Stomach (tissue), 9 donors: Measurements from ENCODE around the gene HUNK. TPM values are rescaled to one million over a fixed set of nuclear protein-coding genes. Genes with fewer than 3 reads are reported as not detected.
"Not testable (repeated sequence)": the region's sequence is repeated elsewhere in the genome, so short reads cannot be mapped to it uniquely, and the experiment has no call there.

Source experiments
- DNase-seq, 2 donors: peaks; one replicate each; pipeline versions ENCODE4 v3.0.0 to v3.0.0-alpha.2; 2013 to 2019
- H3K27ac ChIP-seq, 5 donors: fragments of 200-600 bp in 4 of 5; sonication (generic) in 4 of 5; one replicate each; pipeline ENCODE4 v1.5.1; 2013 to 2019; ENCODE audit warnings: mild to moderate bottlenecking in 1 of 5, moderate library complexity in 1 of 5
- H3K27me3 ChIP-seq, 3 donors: fragments of 200-600 bp; sonication (generic); one replicate each; pipeline ENCODE4 v1.5.1; 2017 to 2019; ENCODE audit warnings: mixed run types in 1 of 3
- H3K36me3 ChIP-seq, 4 donors: fragments of 200-600 bp; sonication (generic); 1 replicate in 3 of 4; 2 replicates in 1 of 4; pipeline ENCODE4 v1.5.1; 2016 to 2019
- H3K4me1 ChIP-seq, 4 donors: fragments of 200-600 bp; sonication (generic); one replicate each; pipeline ENCODE4 v1.5.1; 2016 to 2019
- H3K4me3 ChIP-seq, 4 donors: fragments of 200-600 bp; sonication (generic) in 3 of 4; one replicate each; pipeline ENCODE4 v1.5.1; 2016 to 2019; ENCODE audit warnings: mild to moderate bottlenecking in 1 of 4
- H3K9me3 ChIP-seq, 4 donors: fragments of 200-600 bp; sonication (generic); one replicate each; pipeline ENCODE4 v1.5.1; 2016 to 2019
- CTCF ChIP-seq, 7 experiments: fragments of 450-650 bp in 4 of 7; fragments of 200-600 bp in 3 of 7; sonication (generic) in 3 of 7; IDR thresholded peaks; one replicate each; pipeline ENCODE4 v1.5.1; 2016 to 2019; ENCODE audit warnings: antibody characterized with exemption in 7 of 7, control low read depth in 2 of 7, mild to moderate bottlenecking in 1 of 7
- EP300 ChIP-seq: sonication (generic); formaldehyde crosslinking; IDR thresholded peaks from one replicate; pipeline ENCODE4 v1.6.1; 2017; ENCODE audit warnings: antibody characterized with exemption
- POLR2A ChIP-seq, 4 donors: fragments of 450-650 bp; IDR thresholded peaks; one replicate each; pipeline ENCODE4 v1.6.1; 2016; ENCODE audit warnings: antibody characterized with exemption in 4 of 4, control low read depth in 2 of 4, mild to moderate bottlenecking in 1 of 4, moderate library complexity in 1 of 4
- POLR2AphosphoS5 ChIP-seq, 3 donors: sonication (generic); formaldehyde crosslinking; IDR thresholded peaks; one replicate each; pipeline ENCODE4 v1.6.1; 2016; ENCODE audit warnings: antibody characterized with exemption in 3 of 3
- WGBS, 5 donors: extraction: QIAGEN DNeasy Blood & Tissue Kit in 3 of 5; methylation state at CpG; one replicate each; pipeline versions ENCODE4 v1.1.5 to v1.1.7; 2013 to 2018; 5-methylcytosine and 5-hydroxymethylcytosine counted together
- intact Hi-C: fragments of 100-400 bp; cut with DNase I; formaldehyde crosslinking; loops from one replicate; pipeline ENCODE4 v1.15.1; 2023; ENCODE audit warnings: low total_unique reads
- polyA plus RNA-seq, 3 donors: library from polyadenylated mRNA; stranded (reverse); fragments of 200-250 nt; gene quantifications; one replicate each; pipeline ENCODE4 v1.2.3, GENCODE V29; 2013
- total RNA-seq, 5 donors: library from RNA; depleted of rRNA; stranded (reverse); fragments of >200 nt; gene quantifications; one replicate each; pipeline versions ENCODE4 v1.1.0 to v1.2.3, GENCODE V29; 2014 to 2016
- donor health status: healthy with polysubstance abuse.
- donor health status: Bipolar disorder and iron deficiency.
- donor health status: healthy.

The HUNK gene
- total and polyA plus RNA-seq, 8 donors, result 0.13 to 4.1 (median 1.3) TPM; not detected in 2

GRCh38 chr21:31945141-31945540, 72.3 kb downstream of the HUNK start:
- DNase-seq, result no peak
- Histone ChIP-seq H3K36me3 (no peaks in the 10 kb centered on the region), H3K9me3 (no peaks in the 10 kb centered on the region), H3K4me1 (no peaks in the 10 kb centered on the region), H3K27ac (no peak overlapping the region), H3K27me3 (no peaks in the 10 kb centered on the region), H3K4me3 (no peak overlapping the region)
- WGBS, 5 donors, result 48 to 60% (median 55%) methylated on average over 5 of the region's 5 CpGs
- TF ChIP-seq CTCF (IDR thresholded peaks at IDR 0.05) (no peak), POLR2A (IDR thresholded peaks at IDR 0.05) (no peak), POLR2AphosphoS5 (IDR thresholded peaks at IDR 0.05) (no peak), EP300 (no peak)
- intact Hi-C loops, result no loop called here

GRCh38 chr21:31945546-31945945, 72.7 kb downstream of the HUNK start:
- intact Hi-C loops, result no loop called here
- TF ChIP-seq POLR2AphosphoS5 (IDR thresholded peaks at IDR 0.05) (peak in 1 of 3 donors; percentile 22), POLR2A (IDR thresholded peaks at IDR 0.05) (no peak), EP300 (no peak)
- 39 to 69% (median 48%) methylated on average over 4 of the region's 4 CpGs for WGBS, 5 donors
- Histone ChIP-seq H3K27me3 (no peaks in the 10 kb centered on the region), H3K9me3 (no peaks in the 10 kb centered on the region), H3K36me3 (no peaks in the 10 kb centered on the region), H3K4me1 (no peaks in the 10 kb centered on the region), H3K27ac (peak overlapping the region in 2 of 5 donors; percentile 1 to 9), H3K4me3 (no peak overlapping the region)
- DNase-seq, result peak in 1 of 2 donors; percentile 89

- WGBS, 5 donors, result 87 to 99% (median 90%) methylated on average over 7 of the region's 7 CpGs
These were observed 73.4 kb downstream of the HUNK start for GRCh38 chr21:31946231-31946630.

GRCh38 chr21:31946876-31947550, 74.2 kb downstream of the HUNK start:
- H3K27ac ChIP-seq, intact Hi-C loops, H3K9me3 ChIP-seq, H3K4me3 ChIP-seq, H3K36me3 ChIP-seq, H3K27me3 ChIP-seq, H3K4me1 ChIP-seq: not testable (repeated sequence)
- peak in 1 of 2 donors; percentile 16 for DNase-seq
- 91 to 97% (median 96%) methylated on average over 28 to 32 of the region's 32 CpGs for WGBS, 5 donors

More at GRCh38 chr21:31946231-31946630, 73.4 kb downstream of the HUNK start:
- H3K4me3 ChIP-seq, result no peak overlapping the region
- TF ChIP-seq POLR2AphosphoS5 (IDR thresholded peaks at IDR 0.05) (no peak), CTCF (IDR thresholded peaks at IDR 0.05) (no peak), EP300 (no peak), POLR2A (IDR thresholded peaks at IDR 0.05) (no peak)
- peak overlapping the region in 2 of 5 donors; percentile 1 to 9 for H3K27ac ChIP-seq
- H3K36me3 ChIP-seq, result no peaks in the 10 kb centered on the region
- no peaks in the 10 kb centered on the region for H3K4me1 ChIP-seq
- intact Hi-C loops, result no loop called here
- H3K27me3 ChIP-seq, result no peaks in the 10 kb centered on the region
- H3K9me3 ChIP-seq, result no peaks in the 10 kb centered on the region
- no peak for DNase-seq

GRCh38 chr21:31948676-31949075, 75.9 kb downstream of the HUNK start:
- TF ChIP-seq POLR2A (IDR thresholded peaks at IDR 0.05), result no peak
- TF ChIP-seq POLR2AphosphoS5 (IDR thresholded peaks at IDR 0.05), result no peak
- TF ChIP-seq EP300, result no peak
- TF ChIP-seq CTCF (IDR thresholded peaks at IDR 0.05), result no peak
- Histone ChIP-seq H3K36me3 (no peaks in the 10 kb centered on the region), H3K9me3 (no peaks in the 10 kb centered on the region), H3K4me3 (no peak overlapping the region), H3K4me1 (no peaks in the 10 kb centered on the region), H3K27ac (no peak overlapping the region), H3K27me3 (no peaks in the 10 kb centered on the region)
- peak in 1 of 2 donors; percentile 19 for DNase-seq
- intact Hi-C loops, result no loop called here
- 81 to 91% (median 89%) methylated on average over 7 of the region's 7 CpGs for WGBS, 5 donors
